NCI-H510A (cell line): ENCODE results near the gene ZCCHC3.
"Not testable (repeated sequence)": the region's sequence is repeated elsewhere in the genome, so short reads cannot be mapped to it uniquely, and the experiment has no call there.

Experiments
- DNase-seq: peaks from one replicate; lab custom pipeline; 2025; lab: John Stamatoyannopoulos, UW

Gene ZCCHC3

DNA sequence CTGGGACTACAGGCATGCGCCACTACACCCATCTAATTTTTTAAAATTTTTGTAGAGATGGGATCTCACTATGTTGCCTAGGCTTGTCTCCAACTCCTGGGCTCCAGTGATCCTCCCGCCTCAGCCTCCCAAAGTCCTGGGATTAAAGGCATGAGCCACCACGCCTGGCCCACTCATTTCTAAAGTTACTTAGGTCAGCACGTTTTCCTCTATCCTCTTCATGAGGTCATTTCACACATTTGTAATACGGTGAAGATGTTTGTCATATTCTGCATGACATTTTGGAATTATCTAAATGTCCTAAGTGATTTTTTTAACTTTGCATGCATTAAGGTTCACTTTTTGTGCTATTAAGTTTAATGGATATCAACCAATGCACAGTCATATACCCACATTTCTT, 16.0 kb downstream of the ZCCHC3 start:
- no peak for DNase-seq

DNA sequence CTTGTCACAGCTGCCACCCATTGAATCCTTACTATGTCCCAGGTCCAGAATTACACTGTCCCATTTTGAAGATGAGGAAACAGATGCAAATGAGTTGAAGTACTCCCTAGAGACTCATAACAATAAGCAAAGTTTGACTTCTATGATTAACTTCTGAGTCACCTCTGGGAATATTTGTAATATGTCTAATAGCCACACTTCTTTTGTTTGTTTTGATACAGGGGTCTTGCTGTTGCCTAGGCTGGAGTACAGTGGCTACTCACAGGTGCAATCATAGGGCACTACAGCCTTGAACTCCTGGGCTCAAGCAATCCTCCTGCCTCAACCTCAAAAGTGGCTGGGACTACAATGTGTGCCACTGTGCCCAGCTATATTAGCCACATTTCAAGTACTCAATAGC, 16.6 kb downstream of the ZCCHC3 start:
- no peak for DNase-seq

DNA sequence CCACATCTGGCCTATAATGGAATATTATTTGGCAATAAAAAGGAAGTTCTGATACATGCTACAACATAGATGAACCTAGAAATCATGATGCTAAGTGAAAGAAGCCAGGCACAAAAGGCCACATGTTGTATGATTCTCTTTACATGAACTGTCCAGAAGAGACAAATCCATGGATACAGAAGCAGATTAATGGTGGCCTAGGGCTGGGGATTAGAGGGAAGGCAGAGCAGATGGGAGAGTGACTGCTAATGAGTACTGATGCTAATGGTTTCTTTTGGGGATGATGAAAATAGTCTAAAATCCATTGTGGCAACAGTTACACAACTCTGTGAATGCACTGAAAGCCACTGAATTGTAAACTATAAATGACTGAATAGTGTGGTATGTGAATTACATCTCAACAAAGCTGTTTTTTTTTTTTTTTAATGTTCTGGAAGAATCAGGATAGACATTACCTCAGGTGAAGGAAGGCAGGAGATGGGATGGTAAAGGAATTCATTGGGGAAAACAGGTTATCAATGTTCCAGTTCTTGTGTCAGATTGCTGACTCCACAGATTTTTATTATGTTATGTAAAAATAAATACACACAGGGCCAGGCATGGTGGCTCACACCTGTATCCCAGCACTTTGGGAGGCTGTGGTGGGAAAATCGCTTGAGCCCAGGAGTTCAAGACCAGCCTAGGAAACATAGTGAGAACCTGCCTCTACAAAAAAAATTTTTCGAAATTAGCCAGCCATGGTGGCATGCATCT, 19.1 kb downstream of the ZCCHC3 start:
- DNase-seq, result no peak

DNA sequence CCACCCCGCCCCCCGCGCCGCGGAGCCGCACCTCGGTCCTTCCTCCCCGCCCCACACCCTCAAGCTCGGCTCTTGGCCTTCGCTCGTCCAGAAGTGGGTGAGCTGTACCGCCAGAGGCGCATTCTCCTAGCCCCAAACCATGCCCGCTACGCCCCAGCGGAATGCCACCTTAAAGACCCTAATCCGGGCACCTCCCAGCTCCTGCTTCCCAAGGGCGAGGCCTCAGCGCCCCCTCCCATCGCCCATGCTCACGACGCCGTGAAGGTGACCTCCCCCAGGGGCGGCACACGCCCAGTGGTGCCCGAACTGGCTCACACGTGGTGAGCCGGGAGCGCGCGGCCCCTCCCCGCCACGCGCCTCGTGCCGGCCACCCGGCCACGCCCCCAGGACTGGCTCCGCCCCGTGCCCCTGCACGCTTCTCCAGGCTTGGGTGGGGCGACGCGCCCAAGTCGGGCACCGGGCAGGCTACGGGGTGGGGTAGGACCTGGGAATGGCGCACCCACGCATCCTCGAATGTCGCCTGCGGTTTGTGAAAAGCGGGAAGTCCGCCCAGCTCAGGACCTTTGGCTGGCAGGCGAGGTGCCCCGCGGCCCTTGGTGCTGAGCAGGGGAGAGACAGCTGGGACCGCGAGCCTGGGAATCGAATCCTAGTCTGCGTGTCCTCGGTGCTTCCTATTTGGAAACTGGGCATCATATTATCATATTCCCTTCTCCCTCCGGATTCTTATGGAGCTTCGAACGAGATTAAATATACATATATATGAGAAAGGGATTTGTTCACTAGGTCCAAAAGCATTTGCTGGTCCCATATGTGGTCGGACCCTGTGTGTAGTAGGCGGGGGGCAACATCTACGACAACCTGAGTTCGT, 27.0 kb downstream of the ZCCHC3 start:
- DNase-seq, result peak; percentile 88

DNA sequence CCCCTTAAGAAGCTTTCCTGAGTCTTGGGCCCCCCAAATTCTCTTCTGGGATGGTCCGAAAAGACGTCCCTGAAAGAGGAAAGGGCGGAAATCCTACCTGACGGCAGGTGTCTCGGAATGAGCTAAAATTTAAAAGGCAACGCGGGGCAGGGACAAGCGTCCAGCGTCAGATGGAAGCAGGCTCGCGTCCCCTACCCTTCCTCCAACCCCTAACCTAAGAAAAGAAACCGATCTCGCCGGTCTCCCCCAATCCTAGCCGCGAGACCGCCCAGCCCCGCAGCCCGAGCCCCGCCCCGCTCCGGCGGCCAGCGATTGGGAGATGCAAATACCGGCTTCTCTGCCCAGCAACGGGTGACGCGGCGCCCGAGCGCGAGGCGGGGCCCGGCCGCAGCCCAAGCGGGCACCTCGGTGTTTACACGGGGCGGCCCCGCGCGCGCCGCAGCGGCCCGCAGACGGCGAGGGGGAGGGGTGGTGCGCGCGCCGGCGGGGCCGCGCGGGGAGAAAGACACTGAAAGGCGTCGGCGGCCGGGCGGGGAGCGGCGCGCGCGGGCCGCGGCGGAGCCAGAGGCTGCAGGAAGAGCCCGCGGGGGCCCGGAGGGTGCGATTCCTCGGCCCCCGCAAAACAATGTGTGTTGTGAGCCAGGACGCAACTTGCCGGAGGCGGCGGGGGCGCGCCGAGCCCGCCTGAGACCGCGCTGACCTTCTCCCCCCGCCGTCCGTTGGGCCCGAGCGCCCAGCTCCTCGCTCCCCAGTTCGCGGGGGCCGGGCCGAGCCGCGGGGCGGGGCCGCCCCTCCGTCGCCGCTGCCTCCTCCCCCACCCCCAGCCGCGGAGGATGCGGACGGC, 27.9 kb downstream of the ZCCHC3 start, which contains the start of gene SOX12:
Gene SOX12, plus strand, starts transcription at position 508 of the 844 bp plus-strand sequence. CDS start 373 bp downstream, outside the sequence.
- DNase-seq, result peak; percentile 91

DNA sequence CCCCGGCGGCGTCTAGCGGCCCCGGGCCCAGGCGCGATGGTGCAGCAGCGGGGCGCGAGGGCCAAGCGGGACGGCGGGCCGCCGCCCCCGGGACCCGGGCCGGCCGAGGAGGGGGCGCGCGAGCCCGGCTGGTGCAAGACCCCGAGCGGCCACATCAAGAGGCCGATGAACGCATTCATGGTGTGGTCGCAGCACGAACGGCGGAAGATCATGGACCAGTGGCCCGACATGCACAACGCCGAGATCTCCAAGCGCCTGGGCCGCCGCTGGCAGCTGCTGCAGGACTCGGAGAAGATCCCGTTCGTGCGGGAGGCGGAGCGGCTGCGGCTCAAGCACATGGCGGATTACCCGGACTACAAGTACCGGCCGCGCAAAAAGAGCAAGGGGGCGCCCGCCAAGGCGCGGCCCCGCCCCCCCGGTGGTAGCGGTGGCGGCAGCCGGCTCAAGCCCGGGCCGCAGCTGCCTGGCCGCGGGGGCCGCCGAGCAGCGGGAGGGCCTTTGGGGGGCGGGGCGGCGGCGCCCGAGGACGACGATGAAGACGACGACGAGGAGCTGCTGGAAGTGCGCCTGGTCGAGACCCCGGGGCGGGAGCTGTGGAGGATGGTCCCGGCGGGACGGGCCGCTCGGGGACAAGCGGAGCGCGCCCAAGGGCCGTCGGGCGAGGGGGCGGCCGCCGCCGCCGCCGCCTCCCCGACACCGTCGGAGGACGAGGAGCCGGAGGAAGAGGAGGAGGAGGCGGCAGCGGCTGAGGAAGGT, 28.7 kb downstream of the ZCCHC3 start:
- peak; percentile 68 for DNase-seq

DNA sequence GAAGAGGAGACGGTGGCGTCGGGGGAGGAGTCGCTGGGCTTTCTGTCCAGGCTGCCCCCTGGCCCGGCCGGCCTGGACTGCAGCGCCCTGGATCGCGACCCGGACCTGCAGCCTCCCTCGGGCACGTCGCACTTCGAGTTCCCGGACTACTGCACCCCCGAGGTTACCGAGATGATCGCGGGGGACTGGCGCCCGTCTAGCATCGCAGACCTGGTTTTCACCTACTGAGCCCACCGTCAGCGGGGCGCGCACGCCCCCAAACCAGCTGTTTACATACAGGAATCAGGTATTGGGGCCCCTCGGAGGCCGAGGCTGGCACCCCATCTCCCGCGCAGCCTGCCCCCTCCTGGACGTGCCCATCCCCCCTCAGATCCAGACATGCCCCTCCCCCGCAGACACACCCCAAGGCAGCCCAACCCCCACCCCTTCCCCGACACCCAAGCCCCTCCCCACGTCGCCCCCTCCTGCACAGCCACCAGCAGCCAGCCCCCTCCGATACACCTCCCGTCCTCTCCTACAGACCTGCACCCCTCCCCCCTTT, 29.3 kb downstream of the ZCCHC3 start:
- peak; percentile 52 for DNase-seq

DNA sequence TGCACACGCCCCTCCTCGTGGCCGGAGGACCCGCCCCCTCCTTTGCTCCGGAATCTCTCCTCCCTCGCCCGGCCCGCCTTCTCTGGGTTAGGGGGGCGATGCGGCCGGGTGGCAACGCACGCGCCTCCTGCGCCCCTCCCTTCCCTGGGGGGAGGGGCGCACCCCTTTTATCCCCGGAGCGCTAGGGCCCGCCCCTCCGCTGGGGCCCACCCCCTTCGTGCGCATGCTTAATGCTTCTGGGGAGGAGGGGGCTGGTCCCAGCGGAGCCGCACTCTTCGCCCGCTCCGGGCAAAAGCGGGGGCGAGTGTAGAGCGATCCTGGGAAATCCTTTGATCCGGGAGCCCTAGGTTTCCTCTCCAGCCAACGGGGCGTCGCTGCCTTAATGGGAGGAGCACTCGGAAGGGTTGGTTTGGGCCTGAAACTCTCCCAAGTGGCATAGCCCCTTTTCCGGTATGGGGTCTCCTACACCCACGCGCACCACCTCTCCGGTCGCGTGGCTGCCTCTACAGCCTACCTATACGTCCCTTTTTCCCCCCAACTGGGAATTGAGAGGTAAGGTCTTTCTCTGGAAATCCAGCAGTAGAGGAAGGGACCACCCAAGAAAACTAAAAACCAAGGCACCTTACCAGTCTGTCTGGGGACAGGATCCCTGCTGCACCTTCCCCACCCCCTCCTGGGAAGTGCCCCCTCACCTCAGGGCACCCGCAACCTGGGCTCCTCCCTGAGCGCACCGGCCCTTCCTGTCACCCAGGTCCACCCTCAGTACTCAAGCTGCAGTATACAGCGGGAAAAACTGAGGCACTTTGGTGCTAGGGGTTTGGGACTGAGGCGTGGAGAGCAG, 30.0 kb downstream of the ZCCHC3 start:
- peak; percentile 97 for DNase-seq

DNA sequence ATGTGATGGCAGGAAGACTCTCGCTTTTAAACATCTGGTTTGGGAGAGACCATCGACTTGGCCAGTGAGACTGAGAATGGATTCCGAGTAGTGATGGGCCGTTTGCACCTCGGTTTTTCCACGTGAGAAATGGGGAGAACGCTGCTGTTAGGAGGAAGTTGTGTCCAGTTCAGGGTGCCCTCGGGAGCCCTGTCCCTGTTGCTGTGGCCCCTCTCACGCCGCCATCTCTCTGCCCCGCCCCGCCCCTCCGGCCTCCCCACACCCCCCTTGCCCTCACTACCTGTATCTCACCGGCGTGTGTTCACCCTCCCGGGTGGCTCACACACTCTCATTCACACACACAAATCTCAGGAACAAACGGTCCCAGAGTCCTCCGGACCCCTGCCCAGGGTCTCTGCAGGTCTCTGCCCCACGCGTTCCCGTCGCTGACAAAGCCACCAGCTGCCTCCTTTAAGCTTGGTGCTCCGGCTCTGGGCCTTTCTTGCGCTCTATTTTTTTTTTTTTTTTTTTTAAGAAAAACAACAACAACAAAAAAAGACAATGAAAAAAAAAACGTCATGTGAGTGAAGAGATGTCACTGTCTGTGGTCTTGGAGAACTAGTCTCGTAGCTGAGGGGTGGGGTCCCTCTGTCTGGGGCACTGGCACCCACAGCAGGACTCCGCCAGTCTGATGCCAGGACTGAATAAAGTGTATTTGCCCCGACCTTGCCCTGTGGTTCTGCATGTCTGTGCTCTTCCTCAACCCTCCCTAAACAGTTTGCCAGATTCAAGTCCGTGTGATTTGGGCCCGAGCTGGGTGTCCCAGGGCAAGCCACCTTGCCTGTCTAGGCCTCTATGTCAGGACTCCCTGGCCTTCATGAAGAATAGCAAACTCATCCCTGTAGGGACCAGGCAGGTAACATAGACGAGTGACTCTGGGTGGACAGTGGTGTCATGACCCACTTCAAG, 30.9 kb downstream of the ZCCHC3 start:
- DNase-seq, result no peak

DNA sequence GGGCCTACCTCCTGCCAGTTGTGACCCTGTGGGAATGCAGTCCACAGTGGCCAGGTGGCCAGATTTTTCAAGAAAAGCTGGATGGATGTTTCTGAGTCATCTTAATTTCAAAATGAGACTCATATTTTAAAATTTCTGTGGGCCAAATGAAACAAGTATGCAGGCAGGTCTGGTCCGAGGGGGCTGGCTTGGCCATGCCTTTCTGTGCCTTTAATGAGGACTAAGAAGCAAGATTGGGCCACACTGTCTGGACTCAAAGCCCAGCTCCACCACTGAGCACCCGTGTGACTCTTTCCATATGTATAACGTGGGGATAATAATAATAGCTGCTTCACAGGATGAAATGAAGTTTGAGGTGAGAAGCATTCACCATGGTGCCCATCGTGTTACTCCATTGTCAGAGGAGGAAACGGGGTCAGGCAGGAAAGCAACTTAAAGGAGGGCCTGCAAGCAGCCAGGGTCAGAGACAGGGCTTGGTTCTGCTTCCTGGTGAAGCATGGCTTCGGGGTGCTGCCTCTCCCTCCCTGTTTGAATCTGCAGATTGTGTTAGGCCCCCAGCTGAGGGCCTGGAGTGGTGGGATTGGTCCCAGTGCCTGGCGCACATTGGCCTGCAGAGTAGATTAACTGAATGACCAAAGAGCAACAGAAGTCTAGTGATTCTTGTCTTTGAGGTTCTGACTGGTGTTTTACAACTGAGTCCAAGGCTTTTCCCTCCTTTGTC, 31.8 kb downstream of the ZCCHC3 start:
- no peak for DNase-seq

DNA sequence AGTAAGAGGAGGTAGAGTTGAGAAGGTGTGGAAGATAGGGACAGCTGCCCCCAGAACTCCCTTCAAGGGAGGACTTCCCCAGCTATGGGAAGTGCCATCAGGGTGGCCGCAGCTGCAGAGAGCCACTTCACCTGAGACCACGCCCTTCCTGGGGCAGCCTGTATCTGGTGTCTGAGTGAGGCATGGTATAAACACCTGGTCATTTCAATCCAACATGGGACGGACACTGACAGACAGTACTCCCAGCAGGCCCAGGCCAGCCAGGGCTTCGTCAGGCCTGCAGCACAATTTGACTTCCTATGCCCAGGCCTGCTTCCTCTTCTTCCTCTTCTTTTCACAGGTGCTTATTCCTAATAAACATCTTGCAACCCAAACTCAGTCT, 32.5 kb downstream of the ZCCHC3 start:
- DNase-seq, result peak; percentile 55

DNA sequence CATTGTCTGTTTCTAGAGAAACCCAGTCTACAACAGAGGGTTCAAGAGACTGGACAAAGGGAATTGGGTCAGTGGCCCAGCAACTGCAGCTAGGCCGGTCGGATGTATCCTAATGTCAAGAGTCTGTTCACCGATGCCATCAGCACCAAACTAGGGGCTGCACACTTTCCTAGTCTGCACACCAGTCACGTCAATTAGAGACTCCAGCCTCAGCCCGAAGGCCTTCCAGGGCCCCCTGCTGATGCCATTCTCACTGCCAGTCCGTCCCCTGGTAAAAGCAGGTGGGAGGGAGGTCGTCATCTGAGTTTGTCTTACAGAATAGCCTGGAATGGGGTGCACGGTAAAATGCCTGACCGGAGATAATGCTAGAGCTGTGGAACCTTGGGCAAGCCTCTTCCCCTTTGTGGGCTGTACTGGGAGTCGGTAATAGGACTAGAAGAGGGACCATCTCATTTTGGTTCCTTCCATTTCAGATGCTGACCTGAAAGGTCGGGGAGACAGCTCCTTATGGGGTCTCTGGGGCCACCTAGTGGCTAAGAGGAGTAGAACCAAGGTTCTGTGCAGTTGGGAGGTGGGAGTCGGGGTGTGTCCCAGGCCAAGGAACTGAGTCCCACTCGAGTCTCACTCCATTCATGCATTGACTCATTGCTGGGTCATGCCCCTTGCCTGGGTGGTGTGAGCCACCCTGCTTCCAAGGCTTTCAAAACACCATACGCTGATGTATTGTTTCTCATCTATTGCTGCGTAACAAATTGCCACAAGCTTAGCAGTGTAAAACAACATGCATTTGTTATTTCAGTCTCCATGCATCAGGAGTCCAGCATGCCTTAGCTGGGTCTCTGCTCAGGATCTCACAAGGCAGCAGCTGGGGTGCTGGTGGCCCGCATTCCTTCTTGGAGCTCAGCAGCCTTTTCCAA, 33.1 kb downstream of the ZCCHC3 start:
- no peak for DNase-seq

DNA sequence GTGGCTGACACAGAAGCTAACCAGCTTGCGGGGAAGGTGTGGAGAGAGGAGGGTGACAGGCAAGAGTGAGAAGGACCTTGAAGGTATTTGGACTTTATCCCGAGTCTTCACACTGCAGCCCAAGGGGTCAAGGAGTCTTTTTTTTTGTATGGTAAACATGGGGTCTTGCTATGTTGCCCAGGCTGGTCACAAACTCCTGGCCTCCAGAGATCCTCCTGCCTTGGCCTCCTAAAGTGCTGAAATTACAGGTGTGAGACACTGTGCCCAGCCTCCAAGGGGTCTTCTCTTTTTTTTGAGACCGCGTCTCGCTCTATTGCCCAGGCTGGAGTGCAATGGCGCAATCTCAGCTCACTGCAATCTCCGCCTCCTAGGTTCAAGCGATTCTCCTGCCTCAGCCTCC, 37.2 kb downstream of the ZCCHC3 start:
- no peak for DNase-seq

DNA sequence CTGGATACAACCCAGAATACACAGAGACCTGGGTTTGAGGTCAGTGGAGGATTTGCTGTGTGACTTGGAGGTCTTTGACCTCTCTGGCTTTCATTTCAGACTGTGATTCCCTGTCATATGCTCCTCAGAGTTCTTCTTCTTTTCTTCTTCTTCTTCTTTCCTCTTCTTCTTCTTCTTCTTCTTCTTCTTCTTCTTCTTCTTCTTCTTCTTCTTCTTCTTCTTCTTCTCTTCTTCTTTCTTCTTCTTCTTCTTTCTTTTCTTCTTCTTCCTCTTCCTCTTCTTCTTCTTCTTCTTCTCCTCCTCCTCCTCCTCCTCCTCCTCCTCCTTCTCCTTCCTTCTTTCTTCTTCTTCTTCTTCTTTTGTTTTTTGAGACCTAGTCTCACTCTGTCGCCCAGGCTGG, 38.7 kb downstream of the ZCCHC3 start:
- not testable (repeated sequence) for DNase-seq

DNA sequence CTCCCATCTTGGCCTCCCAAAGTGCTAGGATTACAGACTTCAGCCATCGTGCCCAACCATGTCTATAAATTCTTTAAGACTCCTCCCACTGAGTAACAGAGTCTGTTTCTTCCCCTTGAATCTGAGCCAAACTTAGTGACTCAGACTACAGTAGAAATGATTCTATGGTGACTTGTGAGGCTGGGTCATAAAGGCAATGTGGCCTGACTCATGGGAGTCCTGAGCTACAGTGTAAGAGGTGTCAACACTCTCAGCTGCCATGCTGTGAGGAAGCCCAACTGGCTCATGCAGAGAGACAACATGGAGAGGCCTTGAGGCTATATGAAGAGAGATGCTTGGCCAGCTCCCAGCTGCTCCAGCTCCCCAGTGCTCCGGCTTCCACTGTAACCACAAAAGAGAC, 44.3 kb downstream of the ZCCHC3 start:
- DNase-seq, result no peak

DNA sequence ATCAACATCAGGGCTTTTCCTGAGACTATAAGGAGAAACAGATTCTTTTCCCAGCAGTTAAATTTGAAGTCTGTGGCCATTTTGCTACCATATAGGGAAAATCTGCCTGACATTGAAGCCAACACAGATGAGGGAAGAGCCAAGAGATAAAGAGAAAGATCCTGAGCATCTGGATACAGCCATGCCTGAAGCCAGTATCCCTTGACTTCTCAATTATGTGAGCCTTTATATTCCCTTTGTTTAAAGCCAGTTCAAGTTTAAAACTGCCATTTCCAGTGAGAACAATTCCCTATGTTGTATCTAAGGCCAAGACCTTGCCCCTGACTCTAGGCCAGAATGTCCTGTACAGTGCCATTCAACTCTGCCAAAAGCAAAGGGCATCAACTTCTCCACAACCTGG, 45.7 kb downstream of the ZCCHC3 start:
- DNase-seq, result no peak

DNA sequence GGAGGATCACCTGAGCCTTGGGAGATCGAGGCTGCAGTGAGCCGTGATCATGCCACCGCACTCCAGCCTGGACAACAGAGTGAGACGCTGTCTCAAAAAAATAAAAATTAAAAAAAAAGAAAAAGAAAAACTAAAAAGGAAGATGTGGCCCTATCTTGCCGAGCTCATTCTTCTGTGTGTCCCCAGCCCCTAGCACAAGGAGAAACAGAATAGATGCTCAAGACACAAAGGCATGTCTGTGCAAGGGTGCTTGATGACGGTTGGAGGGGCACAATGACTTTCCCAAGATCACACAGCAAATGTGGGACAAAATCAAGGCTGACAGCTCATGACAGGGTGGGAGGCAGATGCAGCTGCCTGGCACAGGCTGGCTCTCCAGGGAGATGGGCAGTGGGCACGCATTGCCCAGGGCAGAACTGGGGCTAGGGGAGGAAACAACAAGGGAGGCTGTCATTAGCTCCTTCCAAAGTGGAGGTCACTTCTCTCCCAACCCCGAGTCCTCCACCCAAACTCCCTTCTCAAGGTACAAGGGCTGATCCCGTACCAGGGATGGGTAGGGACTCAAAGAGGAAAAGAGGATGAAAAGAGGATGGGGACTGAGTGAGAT, 48.8 kb downstream of the ZCCHC3 start:
- DNase-seq, result no peak
